ENCODE measurements around the gene PLPPR1.
A peak's percentile ranks its signal among the peaks of the same experiment; 100 is the strongest.
"Not testable (repeated sequence)": the region's sequence is repeated elsewhere in the genome, so short reads cannot be mapped to it uniquely, and the experiment has no call there.

Gene PLPPR1

DNA sequence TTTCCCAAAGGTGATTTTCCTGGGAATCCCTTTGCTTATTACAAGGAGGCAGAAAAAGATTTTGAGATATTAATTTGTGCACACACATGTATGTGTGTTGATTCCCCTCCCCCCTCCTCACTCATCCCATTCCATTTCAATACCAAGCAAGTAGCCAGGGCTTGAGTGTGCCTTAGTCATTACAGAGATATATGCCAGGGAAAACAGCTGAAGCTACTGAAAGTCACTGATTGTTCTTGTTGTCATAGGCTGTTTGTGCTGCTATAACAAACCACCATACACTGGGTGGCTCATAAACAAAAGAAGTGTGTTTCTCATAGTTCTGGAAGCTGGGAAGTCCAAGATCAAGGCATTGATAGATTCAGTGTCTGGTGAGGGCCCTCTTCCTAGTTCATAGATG, 197.6 kb downstream of the PLPPR1 start:
- DNase-seq, result no peak

GRCh38 chr9:101226803-101227202, 198.3 kb downstream of the PLPPR1 start:
- DNase-seq, result no peak

DNA sequence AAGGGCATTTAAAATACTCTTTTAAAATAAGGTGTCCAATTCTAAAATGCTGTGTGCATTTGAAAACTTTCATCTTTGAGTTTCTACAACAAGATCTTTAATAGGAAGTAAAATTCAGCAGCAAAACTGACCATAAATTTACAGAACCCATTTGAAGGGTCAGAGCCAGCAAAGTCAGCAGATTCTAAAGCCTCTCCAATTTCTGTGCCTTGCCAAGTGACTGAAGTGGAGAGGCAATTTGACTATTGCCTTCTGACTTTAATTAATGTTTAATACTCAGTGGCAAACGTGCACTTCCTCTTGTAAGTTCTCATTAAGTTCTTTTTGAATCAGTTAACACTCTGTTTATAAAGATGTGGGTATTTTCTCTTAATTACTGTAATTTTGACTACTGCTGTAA, 201.1 kb downstream of the PLPPR1 start:
- DNase-seq, result no peak

DNA sequence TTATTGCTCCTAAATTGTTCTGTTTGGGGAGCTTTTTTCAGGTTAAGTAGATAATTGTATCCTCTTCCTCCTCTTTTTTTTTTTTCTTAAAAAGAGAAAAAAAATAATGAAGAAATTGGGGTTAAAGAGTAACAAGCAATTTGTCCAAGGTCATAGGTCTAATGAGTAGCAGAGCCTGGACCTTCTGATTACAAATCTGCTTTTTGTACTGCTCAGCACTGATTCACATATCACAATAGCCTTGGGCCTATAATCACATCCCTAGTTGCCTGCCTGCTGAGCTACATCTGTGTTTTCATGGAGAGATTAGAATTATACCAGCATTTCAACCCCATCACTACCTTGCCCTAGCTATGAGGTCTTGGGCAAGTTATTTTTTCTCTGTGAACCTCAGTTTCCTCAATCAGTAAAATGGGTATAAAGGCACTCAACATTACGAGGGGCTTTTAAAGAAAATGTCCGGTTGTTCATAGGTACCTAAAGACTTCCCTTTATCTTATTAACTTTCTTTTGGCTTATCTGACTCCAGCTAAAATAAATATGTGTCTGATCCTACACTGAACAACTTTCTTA, 204.0 kb downstream of the PLPPR1 start:
- DNase-seq, result no peak

DNA sequence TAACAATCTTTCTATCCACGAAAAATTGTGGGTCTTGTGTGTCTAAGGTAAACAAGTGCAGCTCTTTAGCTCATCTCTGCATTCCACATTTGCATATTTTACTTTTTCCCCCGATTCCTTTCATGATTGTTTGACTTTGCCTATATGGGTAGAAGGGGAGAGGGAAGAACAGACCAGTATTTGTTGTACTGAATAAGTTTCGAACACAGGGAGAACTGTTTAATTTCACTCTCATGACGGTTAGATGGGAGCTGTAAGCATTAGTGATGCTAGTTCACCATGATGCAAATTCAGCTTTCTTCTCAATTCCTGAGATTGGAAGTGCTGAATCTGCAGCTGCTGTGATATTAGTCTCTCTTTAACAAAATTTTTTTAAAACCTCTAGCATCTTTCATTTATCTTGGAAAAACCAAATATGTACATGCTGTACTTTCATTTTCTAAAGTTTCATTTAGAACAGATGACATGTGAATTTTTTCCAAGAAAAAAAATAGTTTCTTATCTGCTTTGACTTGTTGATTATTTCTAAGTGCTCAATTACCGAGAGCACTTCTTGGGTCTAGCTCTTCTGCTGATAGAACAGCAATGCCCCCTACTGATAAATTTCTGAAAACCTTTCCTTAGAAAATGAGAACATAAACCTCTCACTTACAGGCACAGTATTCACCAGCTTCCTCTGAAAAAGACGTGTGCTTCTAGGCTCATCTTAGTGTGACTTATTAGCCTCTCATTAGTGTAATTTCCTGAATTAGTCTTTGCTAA, 206.8 kb downstream of the PLPPR1 start:
- peak in 1 of 2 donors; percentile 1 for DNase-seq

DNA sequence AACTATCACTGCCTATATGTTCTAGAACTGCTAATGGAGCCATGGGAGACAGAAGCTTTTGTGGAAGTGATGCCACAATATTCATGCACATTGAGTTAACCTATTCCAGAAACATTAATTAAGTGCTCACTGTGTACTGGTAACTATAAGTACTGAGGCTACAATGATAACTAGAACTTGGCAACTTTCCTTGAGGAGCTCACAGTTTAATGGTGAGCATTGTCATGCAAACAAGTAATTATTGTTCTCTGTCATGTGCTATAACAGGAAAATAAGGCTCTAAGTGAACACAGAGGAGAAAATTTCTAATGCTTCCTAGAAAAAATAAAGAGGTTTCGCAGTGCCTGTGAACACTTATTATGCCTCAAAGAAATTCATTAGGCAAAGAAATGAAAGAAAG, 214.1 kb downstream of the PLPPR1 start:
- DNase-seq, result no peak

DNA sequence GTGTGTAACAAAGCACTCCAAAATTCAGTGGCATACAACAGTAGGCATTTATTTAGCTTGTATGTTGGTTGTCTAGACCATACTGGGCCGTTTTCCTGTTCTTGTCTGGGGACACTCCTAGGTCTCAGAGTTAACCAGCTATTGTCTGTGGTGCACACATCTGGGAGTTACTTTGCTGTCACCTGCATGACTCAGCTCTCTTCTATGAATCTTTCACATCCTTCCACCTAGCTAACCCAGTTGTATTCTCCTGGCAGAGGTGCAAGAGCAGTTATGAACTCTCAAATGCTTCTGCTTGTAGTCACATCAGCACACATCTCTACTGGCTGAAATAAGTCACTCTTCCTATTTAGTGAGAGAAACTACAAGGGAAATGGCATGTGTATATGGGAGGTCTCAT, 218.2 kb downstream of the PLPPR1 start:
- DNase-seq, result no peak

DNA sequence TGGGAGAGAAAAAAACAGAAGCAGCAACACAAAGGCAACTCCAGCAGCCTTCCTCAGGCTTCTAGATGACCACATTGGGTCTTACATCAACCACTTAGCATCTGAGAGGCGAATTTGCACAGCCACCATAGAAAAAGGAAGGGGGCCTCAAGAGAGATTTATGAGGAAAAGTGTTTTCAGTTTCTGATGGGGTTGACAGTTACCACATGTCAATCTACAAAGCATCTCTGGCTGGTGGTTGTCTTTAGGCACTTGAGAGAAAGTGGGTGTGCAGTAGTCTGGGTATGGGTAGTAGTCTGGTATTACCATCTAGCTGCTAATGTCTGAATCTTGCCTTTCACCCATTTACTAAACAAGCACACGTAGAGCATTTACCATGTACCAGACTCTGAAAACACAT, 218.8 kb downstream of the PLPPR1 start:
- no peak for DNase-seq

GRCh38 chr9:101254733-101255433, 226.4 kb downstream of the PLPPR1 start:
- no peak for DNase-seq

DNA sequence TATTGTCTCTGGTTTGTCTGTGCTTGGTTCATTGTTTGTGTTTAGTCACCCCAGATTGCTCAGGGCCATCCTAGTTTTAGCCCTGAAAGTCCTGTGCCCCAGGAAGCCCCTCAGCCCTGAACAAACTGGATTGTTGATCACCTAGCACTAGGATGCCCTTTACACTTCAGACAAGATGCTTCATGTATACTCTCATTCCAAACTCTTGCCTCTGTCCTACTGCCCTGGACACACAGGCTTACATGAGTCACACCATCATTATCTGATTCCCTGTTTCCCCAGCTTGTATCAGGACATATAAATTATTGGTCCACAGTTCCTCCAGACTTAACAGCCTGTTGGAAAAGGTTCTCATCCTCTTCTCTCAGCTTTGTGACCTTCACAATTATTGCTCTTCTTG, 236.2 kb downstream of the PLPPR1 start:
- no peak for DNase-seq

GRCh38 chr9:101265261-101265660, 236.7 kb downstream of the PLPPR1 start:
- DNase-seq, result no peak

DNA sequence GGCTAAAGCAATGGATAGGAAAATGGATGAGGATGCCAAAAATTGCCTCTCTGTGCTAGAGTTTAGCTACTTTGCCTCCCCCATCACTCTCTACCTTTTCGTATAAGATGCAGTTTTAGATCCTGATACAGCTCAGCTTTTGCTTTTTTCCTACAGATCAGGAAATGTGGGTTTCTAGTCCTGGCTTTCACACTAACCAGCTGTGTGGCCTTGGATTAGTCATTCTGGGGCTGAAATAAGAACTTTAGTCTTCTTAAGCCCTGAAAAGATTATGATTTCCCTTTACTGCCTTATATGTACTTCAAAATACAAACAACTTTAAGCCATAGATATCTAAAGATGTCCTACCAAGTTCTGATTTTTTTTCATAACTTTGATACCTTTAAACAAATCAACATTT, 239.9 kb downstream of the PLPPR1 start:
- no peak for DNase-seq

DNA sequence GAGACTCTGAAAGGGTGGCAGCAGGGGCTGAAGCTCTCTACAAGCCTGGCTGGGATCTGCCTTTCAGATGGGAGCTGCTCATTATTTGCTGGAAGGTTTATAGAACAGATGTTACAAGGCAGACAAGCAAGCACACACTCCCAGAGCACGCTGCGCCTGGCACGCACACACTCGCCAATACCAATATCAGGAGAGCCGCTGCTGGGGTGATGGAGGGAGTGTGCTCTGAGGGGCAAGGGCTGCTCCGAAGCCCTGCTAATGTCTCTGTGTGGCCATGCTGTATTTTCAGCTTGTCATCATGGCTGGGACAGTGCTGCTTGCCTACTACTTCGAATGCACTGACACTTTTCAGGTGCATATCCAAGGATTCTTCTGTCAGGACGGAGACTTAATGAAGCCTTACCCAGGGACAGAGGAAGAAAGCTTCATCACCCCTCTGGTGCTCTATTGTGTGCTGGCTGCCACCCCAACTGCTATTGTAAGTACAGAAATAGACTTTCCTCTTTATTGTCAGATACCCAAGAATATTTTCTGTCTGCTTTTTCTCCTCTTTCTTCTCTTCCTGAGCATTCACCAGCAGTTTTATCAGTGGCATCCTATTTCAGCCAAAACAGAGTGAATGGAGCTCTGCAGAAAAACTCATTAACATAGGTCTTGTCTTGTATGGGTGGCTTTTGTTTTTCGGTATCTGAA, 241.2 kb downstream of the PLPPR1 start:
- DNase-seq, result no peak

GRCh38 chr9:101270302-101270701, 241.8 kb downstream of the PLPPR1 start:
- DNase-seq, result no peak

- no peak for DNase-seq
Measured at GRCh38 chr9:101271102-101271501, 242.6 kb downstream of the PLPPR1 start.

DNA sequence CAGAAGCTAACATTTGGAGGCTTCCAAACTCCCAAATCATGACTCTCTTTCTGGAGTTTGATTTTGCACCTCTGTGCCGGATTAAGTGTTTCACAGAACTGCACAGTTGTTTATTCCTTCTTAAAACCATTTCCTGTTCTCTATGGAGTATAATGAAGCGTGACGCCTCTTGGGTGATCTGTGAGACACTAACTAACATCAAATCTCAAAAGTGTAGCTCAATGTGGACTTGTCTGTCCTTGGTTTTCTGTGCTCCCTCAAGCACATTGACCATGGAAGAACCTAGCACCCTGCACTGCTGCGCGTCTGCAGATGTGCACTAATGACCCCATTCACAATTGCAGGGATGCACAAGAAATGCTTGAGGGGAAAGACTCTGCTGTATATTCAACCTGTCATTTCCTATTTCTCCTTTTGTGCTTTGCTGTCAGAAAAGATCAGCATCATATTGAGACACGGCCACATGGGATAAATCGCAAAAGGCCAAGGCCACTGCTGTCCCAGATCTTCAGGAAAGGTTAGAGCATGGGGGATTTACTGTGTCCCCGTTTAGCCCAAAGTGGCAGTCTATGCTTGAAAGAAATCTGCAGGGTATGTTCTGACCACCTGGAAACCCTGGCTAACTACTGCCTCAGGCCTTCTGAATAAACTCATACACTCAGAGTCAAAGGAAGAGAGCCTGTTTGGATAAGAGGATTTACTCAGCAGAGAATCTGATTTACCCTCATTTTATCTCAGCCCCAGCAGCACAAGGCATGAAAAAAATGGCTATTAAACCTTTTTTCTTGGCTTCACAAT, 246.6 kb downstream of the PLPPR1 start:
- DNase-seq, result no peak

GRCh38 chr9:101275769-101276250, 247.3 kb downstream of the PLPPR1 start:
- no peak for DNase-seq

DNA sequence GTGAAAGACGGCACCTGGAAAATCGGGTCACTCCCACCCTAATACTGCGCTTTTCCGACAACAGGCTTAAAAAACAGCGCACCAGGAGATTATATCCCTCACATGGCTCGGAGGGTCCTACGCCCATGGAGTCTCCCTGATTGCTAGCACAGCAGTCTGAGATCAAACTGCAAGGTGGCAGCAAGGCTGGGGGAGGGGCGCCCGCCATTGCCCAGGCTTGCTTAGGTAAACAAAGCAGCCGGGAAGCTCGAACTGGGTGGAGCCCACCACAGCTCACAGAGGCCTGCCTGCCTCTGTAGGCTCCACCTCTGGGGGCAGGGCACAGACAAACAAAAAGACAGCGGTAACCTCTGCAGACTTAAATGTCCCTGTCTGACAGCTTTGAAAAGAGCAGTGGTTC, 262.5 kb downstream of the PLPPR1 start:
- DNase-seq, result not testable (repeated sequence)

DNA sequence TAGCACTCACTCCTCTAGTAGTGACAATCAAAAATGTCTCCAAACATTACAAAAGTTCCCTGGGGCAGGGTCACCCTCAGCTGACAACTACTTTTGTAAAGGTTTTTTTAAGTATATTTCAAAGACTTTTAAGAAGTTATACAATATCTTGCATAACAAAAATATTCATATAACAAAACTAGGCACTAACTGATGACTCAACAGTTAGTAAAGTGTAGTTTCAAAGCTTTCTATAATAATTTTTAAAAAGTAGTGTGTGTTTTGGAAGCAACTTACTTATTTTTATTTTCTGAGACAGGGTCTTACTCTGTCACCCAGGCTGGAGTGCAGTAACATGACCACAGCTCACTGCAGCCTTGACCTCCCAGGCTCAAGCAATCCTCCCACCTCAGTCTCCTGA, 271.4 kb downstream of the PLPPR1 start:
- no peak for DNase-seq

GRCh38 chr9:101307051-101307450, 278.5 kb downstream of the PLPPR1 start:
- no peak for DNase-seq

- DNase-seq, result no peak
Measured at GRCh38 chr9:101307524-101308213, 279.1 kb downstream of the PLPPR1 start.

GRCh38 chr9:101309139-101309538, 280.6 kb downstream of the PLPPR1 start:
- DNase-seq, result no peak

Measured in inflammatory macrophage treated with lipopolysaccharide for 1 hour (primary cell).